NCI-H510A treated with DMSO at 0.1 percent for 48 hours (cell line): ENCODE data around the gene ANKS4B.
"Not testable (repeated sequence)": the region's sequence is repeated elsewhere in the genome, so short reads cannot be mapped to it uniquely, and the experiment has no call there.

ENCODE experiments used
- DNase-seq: peaks from one replicate; lab custom pipeline; 2025; lab: John Stamatoyannopoulos, UW

ANKS4B gene, protein sequence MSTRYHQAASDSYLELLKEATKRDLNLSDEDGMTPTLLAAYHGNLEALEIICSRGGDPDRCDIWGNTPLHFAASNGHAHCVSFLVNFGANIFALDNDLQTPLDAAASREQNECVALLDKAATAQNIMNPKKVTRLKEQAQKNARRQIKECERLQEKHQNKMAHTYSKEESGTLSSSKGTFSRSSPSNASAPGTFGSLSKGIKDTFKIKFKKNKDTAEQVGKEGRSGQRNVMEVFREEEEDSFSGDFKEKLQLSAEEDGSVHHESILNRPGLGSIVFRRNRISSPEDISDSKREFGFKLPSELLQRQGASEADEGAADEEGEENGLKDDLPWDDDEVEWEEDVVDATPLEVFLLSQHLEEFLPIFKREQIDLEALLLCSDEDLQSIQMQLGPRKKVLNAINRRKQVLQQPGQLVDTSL

DNA sequence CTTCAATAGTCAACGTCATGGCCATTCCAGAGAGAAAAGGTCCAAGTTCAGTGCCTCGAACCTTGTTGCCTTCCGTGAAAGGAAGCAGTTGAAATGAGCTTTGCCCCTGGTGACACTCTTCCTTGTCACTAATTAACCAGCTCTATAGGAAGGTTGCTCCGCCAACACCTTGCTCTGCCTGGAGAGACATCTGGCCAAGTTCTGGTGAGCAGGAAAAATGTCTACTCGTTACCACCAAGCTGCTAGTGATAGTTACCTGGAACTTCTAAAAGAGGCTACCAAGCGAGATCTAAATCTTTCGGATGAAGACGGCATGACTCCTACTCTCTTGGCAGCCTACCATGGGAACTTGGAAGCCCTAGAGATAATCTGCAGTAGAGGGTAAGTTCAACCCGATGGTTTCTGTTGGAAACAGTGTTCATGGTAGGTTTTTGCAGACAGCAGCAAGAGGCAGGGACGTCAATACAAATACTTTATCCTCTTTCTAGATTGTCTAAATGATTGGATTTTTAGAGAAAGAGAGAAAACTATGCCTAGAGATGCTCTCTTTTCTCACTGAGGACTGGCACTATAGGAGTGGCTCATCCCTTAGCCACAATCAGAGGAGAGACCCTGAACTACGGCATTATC lies at the start of gene ANKS4B:
Gene ANKS4B, plus strand, starts transcription at position 179 of the 630 bp plus-strand sequence. Its CDS starts 39 bp downstream, at position 218.
- DNase-seq, result no peak

GRCh38 chr16:21183995-21184394 lies 49.5 kb upstream of the ANKS4B start:
- no peak for DNase-seq

GRCh38 chr16:21184834-21185233 lies 48.7 kb upstream of the ANKS4B start:
- DNase-seq, result no peak

GRCh38 chr16:21185659-21186325 lies 47.7 kb upstream of the ANKS4B start:
- DNase-seq, result no peak

GRCh38 chr16:21186326-21186691 lies 47.2 kb upstream of the ANKS4B start:
- DNase-seq, result no peak

DNA sequence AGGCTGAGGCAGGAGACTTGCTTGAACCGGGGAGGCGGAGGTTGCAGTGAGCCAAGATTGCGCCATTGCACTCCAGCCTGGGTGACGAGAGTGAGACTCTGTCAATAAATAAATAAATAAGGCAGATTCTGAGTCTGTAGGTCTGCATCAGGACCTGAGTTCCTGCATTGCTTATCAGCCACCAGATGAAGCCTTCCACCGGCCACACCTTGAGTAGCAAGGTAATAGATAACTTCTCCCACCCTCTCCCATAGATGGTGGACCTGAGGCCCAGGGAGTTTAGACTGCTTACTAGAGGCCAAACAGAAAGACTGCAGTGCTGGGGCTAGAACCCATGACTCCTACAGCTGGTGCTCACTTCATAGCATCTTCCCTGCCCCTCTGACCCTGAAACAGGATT lies 44.2 kb upstream of the ANKS4B start:
- no peak for DNase-seq

- no peak for DNase-seq
These were observed 43.5 kb upstream of the ANKS4B start for GRCh38 chr16:21190013-21190412.

DNA sequence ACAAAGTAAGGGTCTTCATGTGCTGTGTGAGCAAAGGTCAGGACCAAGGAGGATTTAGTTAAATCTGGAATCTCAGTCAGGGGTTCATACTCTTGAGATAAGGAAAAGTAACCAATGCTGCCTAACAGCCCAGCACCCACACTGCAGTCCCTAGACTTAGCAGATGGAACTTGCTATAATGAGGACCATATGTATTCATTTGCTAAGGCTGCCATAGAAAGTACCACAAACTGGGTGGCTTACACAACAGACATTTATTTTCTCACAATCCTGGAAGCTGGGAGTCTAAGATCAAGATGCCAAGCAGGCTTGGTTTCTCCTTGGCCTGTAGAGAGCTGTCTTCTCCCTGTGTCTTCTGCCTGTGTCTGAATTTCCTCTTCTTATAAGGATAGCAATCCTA lies 42.9 kb upstream of the ANKS4B start:
- no peak for DNase-seq

DNA sequence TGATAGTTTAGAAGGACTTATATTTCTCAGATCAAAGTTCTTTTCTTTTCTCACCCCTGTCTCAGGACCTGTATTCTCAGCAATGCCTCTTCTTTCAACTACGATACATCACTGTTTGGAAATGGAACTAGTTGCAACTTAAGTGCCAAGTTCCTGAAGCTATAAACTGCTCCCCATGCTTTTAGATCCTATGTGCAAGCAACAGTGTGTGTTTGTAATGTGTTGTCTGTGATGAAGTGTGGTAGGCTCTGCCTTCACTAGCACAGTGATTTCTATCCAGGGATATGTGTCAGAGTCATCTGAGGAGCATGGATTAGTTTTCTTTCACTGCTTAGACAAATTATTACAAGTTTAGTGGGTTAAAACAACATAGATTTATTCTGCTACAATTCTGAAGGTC lies 40.5 kb upstream of the ANKS4B start:
- no peak for DNase-seq

- DNase-seq, result no peak
These were observed 38.7 kb upstream of the ANKS4B start for GRCh38 chr16:21194771-21195301.

DNA sequence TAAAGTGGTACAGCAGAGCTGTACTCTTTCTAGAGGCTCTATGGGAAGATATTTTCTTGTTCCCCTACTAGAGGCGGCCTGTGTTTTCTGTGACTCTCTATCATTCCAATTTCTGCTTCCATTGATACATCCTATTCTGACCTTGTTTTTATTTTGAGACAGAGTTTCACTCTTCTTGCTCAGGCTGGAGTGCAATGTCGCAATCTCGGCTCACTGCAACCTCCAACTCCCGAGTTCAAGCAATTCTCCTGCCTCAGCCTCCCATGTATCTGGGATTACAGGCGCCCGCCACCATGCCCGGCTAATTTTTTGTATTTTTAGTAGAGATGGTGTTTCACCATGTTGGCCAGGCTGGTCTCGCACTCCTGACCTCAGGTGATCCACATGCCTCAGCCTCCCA lies 38.2 kb upstream of the ANKS4B start:
- not testable (repeated sequence) for DNase-seq

DNA sequence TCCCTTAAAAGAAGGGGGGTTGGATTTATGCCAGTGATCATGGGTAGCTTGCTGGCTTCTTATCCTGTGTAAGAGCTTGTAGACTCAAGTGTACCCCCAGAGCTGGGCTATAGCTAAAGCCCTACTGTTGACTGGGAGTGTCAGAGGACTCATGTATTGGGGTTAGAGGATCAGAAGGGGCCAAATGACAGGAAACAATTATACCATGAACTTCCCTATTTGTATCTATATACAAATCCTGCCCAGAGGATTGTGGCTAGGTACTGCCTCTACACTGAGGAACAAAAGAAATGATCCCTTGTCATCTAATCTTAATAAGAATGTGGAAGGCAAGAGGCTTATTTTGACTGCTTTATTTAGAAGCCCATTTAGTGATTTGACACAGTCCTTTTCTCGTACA lies 36.4 kb upstream of the ANKS4B start:
- no peak for DNase-seq

DNA sequence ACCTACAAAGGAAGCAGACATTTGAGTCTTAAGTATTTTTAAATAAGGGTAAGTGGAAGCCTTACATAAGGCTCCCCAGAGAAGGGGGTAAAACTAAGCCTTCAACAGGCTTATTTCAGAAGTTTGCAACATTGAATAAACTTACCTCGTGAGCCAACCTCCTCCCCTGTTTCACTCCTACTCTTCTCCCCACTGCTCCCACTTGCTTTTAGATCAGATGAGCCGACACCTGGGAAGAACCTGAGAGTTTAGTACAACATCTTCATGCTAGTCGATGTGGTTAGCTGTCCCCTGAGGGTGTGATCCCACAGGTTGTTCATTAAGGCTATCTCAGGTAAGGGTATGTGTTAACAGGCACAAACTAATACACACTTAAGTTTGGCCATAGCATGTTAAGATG lies 35.9 kb upstream of the ANKS4B start:
- DNase-seq, result no peak

DNA sequence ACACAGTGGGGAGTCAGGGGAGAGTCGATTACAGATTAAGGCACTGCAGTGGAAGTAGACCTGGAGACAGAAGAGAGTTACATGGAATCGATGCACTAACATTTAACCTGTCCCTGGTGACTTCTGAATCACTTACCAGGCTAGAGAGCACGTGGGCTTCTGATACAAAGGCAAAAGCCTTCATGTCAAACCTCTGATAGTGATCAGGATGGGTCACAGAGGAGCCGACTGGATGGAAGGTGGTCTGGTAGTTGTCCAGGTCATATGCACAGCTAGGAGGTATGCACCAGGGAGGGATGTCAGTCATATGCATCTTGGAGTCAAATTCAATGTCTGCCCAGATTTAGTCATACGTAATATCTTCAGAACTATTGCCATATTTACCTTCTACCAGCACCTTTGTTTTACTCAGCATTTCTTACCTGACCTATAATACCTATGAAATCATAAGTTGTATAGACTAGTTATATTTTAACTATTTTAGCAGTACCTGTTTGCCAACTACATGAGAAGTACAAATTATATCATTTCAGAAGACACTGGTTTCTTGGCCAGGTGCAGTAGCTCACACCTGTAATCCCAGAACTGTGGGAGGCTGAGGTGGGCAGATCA lies 33.8 kb upstream of the ANKS4B start:
- DNase-seq, result no peak

GRCh38 chr16:21203155-21203797 lies 30.2 kb upstream of the ANKS4B start:
- no peak for DNase-seq

DNA sequence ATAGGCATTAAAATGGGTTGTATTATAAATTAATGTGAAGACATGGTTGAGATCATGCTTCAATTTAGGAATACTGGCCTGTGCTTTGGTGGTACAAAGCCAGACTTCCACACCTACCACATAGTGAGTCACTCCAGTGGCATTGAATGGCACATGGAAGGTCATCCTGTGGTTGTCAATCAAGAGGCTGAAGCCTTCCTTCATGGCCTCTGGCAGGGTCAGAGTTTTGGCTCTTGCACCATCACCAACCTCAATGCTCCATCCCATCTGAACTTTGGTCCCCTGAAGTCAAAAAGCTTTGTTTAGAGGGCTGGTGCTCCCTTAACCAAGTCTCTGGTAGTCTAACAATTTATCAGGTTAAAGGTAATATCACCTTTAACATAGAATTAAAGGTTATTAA lies 28.2 kb upstream of the ANKS4B start:
- no peak for DNase-seq

DNA sequence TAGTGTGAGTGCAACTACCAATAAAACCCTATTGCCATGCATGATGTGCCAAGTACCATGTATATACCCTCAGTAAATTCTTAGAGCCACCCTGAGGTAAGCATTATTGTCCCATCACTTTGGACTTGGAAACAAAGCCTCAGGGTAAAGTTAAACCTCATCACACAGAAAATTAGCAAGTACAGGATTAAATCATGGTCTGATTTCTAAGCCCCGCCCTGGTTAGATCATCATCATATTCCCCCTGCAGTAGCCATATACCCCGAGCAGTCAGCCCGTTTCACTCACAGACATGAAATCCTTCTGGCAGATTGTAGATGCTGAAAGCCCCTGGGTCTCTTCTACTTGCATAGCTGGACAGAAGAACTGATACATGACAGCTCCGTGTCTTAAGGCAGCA lies 26.9 kb upstream of the ANKS4B start:
- no peak for DNase-seq

DNA sequence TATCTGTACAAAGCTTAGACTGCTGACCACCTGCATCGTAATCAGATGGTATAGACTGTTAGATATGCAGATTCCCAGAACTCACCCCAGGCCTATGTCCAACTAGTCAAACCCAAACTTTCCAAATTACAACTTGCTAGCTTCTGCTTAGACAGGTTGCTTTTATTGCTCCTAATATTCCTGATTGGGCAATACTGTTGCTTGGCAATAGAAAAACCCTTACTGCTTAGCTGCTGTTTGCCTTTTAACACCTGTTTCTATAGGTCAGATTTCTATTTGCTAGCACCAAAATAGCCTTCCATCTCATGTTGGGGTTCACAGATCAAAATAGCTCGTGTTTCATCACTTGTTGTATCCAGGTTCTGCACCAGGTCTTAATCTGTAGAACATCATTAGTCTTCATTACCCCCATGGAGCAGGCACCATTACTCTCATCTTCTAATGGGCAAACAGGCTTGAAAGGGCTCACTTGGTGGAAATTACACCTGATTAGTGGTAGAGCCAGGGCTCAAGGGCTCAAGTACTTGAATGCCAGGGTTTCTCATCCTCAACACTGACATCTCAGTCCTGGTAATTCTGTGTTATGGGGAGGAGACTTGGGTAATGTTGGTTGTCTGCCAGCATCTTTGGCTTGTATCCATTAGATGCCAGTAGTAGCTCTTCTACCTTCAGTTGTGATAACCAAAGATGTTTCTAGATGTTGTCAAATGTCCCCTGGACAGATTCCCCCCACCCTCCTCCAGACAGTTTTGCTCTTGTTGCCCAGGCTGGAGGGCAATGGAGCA lies 24.9 kb upstream of the ANKS4B start:
- no peak for DNase-seq

DNA sequence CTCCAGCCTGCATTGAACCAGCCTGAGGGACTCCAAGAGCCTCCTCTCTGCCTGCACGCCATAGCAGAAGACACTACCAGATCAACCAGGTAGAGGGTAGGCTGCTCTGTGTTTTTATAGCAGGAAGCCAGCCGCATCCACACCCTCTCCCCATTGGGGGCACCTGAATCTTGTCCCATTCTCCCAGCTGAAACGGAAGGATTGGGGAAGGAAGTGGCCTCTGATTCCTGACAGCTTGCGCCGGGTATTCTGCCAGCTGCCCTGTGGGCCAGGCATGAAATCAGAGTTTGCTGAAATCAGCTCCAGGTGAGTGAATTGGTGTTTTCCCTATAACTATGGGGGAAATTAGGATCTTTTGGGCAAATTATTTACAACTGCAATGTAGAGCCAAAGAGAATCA lies 22.0 kb upstream of the ANKS4B start, which contains the start of gene ZP2:
Gene ZP2, minus strand, starts transcription at position 89 of the 400 bp plus-strand sequence. Its CDS starts 27 bp downstream, at position 62.
- DNase-seq, result no peak

DNA sequence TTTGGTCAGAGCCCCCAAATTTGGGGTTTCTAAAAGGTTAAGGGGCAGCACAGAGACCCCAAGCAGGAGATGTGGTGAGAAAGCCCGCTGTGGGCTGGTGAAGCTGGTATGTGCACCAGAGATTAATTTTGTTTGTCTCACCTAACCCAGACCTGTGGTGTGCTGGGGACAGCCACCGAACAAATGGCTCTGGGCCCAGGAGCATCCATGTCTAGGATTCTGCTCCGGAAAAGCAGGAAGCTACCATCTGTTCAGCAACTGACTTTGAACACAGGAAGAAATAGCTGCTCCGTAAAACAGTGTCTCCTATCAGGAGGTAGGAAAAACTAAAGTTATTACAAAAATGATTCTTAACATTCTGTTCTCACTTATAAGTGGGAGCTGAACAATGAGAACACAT lies 19.4 kb upstream of the ANKS4B start:
- DNase-seq, result no peak

DNA sequence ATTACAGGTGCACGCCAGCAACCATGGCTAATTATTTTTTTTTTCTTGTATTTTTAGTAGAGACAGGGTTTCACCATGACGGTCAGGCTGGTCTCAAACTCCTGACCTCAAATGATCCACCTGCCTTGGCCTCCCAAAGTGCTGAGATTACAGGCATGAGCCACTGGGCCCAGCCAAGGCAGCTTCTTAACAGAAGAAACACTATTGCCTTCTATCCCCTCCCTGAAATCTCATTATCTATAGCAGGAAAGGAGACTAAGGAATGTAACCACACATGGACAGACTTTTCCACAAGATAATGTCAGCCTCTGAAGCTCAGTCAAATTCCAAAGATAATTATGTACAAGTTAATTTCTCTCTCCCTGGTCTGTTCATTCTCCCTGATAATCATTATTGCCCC lies 16.4 kb upstream of the ANKS4B start:
- DNase-seq, result no peak
